Measurements from ENCODE around the gene HPSE. TPM values are rescaled to one million over a fixed set of nuclear protein-coding genes. Genes with fewer than 3 reads are reported as not detected.
A peak's percentile ranks its signal among the peaks of the same experiment; 100 is the strongest.
"Not testable (repeated sequence)": the region's sequence is repeated elsewhere in the genome, so short reads cannot be mapped to it uniquely, and the experiment has no call there.

The HPSE gene
- total RNA-seq, 2 donors from 2014 or later = 13.3 to 23.8 TPM

GRCh38 chr4:83340692-83341343 is 6.2 kb upstream of the HPSE start:
- intact Hi-C loops (cut with DNase I, micrococcal nuclease) = no loop called here
- no peak for DNase-seq
- no peak for ATAC-seq

DNA sequence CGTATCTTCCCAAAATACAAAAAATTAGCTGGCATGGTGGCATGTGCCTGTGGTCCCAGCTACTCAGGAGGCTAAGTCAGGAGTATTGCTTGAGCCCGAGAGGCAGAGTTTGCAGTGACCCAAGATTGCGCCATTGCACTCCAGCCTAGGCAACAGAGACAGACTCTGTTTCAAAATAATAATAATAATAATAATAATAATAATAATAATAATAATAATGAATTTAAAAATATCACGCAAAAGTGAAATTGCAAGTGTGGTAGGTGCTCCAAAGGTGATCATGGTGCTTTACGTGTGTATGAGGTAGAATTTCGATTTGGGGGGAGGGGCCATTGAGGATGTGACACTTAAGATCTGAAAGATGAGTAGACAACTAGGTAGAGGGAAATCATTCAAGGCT is 4.9 kb upstream of the HPSE start:
- no peak for DNase-seq
- intact Hi-C loops (cut with DNase I, micrococcal nuclease) = no loop called here
- no peak for ATAC-seq

DNA sequence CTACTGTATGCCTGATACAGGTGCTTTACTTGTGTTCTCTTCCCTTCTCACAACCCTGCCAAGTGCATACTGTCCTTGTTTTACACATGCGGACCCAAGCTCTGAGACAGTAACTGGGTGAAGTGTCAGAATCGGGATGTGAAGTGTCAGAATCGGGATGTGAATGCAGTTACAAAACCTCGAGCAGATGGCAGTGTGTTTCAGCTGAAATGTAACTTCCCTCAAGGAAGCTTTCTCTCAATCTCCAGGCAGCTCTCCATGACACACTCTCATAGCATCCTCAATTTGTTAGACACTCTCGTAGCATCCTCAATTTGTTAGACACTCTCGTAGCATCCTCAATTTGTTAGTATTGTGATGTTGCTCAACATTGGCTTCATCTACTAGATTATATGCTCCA is 1.1 kb upstream of the HPSE start:
- no peak for DNase-seq
- intact Hi-C loops (cut with DNase I, micrococcal nuclease) = no loop called here
- no peak for ATAC-seq

GRCh38 chr4:83331956-83332355 is 2.7 kb downstream of the HPSE start:
- DNase-seq (no peak), ATAC-seq (no peak)
- intact Hi-C loops (cut with DNase I, micrococcal nuclease) = no loop called here

DNA sequence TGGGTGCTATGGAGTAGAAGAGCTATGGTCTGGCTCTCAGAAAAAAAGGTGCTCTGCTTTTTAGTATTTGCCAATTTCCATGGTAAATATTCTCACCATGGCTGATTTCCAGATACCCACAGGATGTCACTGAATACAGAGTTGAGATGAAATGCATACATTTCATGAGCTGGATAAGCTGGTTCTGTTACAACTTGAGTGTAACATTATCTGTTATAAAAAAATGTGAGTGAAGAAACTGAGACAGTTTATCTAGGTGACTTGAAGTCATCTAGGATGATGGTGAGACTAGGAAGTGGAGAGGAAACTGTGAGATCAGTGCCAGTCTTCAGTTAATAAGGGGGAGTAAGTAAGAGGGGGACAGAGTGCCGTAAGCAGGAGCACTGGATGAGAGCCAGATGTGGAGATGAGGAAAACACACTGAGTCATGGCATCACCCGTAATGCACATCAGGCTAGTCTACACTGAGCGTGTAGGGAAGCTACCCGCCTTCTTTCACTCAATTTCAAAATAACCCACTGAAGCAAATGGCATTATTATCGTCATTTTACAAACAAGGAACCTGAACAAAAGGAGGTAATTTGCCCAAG is 5.0 kb downstream of the HPSE start:
- DNase-seq (no peak), ATAC-seq (no peak)
- intact Hi-C loops (cut with DNase I, micrococcal nuclease) = no loop called here

DNA sequence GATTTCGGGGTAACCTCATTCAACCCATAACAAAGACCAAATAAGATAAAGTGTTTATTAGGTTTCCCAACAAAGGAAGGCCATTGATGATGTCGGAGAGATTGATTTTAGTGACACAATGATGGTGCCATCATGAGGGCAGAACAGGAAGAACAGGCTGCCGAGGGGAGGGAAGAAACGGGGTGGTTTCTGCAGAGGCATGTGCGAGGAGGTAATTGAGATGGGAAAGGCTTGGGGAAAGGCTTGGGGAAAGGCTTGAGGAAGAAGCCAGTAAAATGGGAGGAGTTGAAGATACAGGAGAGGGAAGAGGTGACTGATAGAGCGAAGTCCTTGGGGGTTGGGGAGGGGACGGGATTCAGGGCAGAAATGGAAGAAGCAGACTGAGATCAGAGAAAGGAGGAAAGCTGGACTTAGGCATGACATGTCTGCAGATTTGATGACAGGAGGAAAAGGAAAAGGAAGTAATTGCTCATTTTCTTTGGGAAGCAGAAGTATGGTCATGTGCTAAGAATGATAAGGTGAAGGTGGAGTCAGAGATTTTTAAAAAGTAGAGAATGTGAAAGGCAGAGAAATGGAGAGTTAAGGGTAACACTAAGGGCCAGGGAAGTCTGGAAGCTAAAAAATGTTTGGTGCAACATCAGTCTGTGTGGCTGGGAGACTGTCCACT is 6.0 kb downstream of the HPSE start:
- intact Hi-C loops (cut with DNase I, micrococcal nuclease) = no loop called here
- peak; percentile 27 for ATAC-seq
- no peak for DNase-seq

- DNase-seq (no peak), ATAC-seq (no peak)
- intact Hi-C loops (cut with DNase I, micrococcal nuclease) = no loop called here
Observed at GRCh38 chr4:83326546-83326945, 8.1 kb downstream of the HPSE start.

DNA sequence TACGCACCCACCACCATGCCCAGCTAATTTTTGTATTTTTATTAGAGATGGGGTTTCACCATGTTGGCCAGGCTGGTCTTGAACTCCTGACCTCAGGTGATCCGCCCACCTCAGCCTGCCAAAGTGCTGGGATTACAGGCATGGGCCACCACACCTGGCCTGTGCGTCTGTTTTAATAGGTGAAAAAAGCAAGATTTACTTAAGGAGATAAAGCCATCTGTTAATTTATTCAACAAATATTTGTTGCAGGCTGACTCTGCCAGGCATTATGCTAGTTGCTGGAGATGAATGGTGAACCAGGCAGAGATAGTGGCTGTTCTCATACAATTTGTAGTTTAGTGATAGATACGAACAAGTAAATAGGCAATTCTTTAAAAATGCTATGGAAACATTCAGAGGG is 9.3 kb downstream of the HPSE start:
- DNase-seq; intact Hi-C loops (cut with DNase I, micrococcal nuclease); ATAC-seq: not testable (repeated sequence)

DNA sequence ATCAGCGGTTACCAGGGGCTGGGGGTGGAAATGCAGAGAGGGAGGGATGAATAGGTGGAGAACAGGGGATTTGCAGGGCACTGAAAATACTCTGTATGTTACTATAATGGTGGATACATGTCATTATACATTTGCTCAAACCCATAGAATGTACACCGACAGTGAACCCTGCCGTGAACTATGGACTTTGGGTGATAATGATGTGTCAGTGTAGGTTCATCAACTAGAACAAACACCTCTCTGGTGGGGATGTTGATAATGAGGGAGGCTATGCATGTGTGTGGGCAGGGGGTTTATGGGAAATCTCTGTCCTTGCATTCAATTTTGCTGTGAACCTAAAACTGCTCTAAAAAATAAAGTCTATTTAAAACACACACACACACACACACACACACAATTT is 11.5 kb downstream of the HPSE start:
- intact Hi-C loops (cut with DNase I, micrococcal nuclease) = no loop called here
- peak; percentile 51 for ATAC-seq
- no peak for DNase-seq

DNA sequence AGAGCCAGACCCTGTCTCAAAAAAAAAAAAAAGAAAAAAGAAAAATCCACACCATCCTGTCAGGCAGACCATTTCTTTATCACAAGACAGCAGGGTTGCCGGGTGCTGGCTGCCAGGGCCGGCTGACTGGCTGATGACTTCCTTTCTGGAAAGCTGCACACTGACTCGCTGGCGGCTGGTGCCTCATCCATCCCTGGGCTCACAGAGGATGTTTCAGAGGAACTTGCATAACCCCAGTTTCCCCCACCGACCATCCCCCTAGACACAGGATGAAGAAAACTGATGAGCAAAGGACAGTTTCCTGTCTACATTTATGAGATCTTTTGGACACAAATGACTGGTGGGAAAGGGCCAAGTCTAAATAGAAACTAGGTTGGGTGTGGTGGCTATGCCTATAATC is 14.1 kb downstream of the HPSE start:
- intact Hi-C loops (cut with DNase I, micrococcal nuclease) = no loop called here
- DNase-seq = peak; percentile 26 to 49
- ATAC-seq = no peak

DNA sequence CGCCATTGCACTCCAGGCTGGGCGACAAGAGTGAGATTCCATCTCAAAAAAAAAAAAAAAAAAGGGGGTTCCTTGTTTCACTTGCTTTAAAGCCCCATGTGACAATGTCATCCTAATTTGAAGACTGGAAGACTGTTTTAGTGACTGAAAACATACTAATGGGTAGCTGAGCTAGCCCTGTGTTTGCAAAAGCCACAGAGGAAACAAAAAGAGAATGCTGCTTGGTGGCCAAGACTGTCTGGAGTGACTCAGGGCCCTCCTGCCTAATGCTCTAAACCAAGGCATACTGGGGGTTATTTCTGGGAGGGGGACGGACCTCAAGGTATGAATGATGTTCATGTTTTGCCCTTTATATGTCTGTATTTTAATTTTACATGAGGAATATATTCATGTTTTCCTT is 16.0 kb downstream of the HPSE start:
- DNase-seq = no peak
- no peak for ATAC-seq
- intact Hi-C loops (cut with DNase I, micrococcal nuclease) = no loop called here

- no peak for ATAC-seq
- DNase-seq = no peak
- intact Hi-C loops (cut with DNase I, micrococcal nuclease) = no loop called here
Observed at GRCh38 chr4:83317671-83318070, 17.0 kb downstream of the HPSE start.

- ATAC-seq = peak; percentile 84
- intact Hi-C loops (cut with DNase I, micrococcal nuclease) = no loop called here
- no peak for DNase-seq
Observed at GRCh38 chr4:83316459-83317165, 18.0 kb downstream of the HPSE start.

DNA sequence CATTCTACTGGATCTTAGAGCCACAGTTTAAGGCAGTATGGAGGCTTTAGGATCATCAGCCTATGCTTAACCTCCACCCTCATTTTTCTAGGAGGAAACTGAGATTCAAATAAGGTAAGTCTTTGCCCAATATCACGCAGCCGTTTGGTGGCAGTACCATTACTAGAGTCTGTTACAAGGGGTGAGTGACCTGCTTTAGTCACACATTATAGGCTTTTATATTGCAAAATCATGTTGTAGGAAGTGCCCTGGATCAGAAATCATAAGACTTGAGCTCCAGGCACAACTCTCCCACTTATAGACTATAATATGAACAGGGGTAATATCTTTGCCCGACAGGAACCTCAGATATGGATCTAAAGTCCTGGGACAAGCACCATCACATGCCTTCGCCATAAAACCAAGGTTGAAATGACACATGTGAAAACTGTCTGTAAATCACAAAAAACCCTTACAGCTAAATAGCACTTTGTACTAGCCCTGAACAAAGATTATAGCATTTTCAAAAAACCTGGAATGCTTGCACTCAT is 19.2 kb downstream of the HPSE start:
- intact Hi-C loops (cut with DNase I, micrococcal nuclease) = no loop called here
- ATAC-seq (no peak), DNase-seq (no peak)

GRCh38 chr4:83308672-83309071 is 26.0 kb downstream of the HPSE start:
- ATAC-seq (peak; percentile 82), DNase-seq (peak; percentile 27 to 36)
- intact Hi-C loops (cut with DNase I, micrococcal nuclease) = no loop called here

GRCh38 chr4:83307920-83308319 is 26.7 kb downstream of the HPSE start:
- DNase-seq = no peak
- ATAC-seq = peak; percentile 67
- intact Hi-C loops (cut with DNase I, micrococcal nuclease) = no loop called here

DNA sequence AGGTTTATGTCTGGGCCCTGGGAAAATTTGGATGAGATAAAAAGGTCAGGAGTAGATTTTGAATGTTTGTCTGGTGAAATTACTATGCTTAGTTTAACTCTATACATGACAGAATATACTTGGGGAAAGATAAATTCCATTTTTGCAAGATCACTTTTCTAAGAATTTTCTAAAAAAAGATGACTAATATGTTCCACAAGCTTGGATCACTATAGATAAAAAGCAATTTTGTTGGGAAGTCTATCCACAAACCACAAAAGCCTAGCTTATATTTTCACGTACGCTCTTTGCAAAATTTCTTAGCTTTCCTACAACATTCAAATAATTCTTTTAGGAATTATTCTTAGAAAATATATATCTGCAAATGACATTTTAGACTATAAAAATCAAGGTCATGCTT is 29.5 kb downstream of the HPSE start:
- ATAC-seq = no peak
- intact Hi-C loops (cut with DNase I, micrococcal nuclease) = no loop called here
- no peak for DNase-seq

DNA sequence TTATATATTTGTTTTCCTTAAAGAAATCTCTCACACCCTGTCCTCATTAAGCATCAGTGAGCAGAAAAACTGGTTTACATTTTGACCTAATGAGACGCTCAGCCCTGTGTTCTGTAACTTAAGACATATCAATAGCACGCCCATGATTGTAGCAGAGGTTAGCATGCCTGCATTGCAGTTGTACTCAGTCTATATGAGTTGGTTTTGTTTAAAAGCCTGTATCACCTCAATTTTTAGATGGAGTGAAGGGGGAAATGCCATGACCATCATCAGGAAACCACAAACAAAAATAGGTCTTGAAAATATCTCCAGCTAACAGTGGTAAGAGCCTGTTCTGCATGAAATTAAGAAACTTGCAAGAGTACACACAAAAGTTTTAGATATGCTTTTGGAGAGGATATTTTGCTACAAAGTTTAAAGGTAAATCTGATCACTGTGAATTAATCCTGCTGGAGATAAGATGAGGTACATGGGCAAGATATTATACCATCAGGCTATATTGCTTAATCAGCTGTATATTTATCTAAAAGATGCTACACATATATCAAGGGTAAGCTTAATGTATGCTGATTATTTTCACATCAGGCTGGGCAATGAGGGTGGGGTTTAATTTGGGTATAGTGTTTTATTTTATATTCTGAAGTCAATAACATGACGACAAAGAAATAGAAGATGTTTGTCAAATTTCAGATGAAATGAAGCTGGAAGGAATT is 36.9 kb downstream of the HPSE start:
- intact Hi-C loops (cut with DNase I, micrococcal nuclease) = no loop called here
- DNase-seq (no peak), ATAC-seq (no peak)

All from left colon (tissue), 2 donors.